IPS DF 4.7 (cell line): ENCODE measurements around the gene KLC4.
"Not testable (repeated sequence)": the region's sequence is repeated elsewhere in the genome, so short reads cannot be mapped to it uniquely, and the experiment has no call there.

Source experiments
- DNase-seq: peaks from one replicate; pipeline ENCODE4 v3.0.0-alpha.2; 2013; ENCODE audit warnings: low spot score; ENCODE audit errors: extremely low read depth

Gene KLC4

GRCh38 chr6:43061861-43062260, 2.4 kb downstream of the KLC4 start:
- DNase-seq = no peak

DNA sequence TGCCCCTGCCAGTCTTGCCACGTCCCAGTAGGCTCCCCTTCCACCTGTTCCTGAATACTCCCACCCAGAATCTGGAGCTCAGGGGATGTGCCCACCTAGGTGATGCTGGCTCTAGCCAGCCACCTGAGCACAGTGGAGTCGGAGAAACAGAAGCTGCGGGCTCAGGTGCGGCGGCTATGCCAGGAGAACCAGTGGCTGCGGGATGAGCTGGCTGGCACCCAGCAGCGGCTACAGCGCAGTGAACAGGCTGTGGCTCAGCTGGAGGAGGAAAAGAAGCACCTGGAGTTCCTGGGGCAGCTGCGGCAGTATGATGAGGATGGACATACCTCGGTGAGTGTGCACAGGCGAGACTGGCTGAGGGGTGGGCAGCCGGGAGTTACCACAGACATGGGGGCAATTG, 3.4 kb downstream of the KLC4 start:
- no peak for DNase-seq

- no peak for DNase-seq
Observed at GRCh38 chr6:43070028-43070632, 10.7 kb downstream of the KLC4 start.

DNA sequence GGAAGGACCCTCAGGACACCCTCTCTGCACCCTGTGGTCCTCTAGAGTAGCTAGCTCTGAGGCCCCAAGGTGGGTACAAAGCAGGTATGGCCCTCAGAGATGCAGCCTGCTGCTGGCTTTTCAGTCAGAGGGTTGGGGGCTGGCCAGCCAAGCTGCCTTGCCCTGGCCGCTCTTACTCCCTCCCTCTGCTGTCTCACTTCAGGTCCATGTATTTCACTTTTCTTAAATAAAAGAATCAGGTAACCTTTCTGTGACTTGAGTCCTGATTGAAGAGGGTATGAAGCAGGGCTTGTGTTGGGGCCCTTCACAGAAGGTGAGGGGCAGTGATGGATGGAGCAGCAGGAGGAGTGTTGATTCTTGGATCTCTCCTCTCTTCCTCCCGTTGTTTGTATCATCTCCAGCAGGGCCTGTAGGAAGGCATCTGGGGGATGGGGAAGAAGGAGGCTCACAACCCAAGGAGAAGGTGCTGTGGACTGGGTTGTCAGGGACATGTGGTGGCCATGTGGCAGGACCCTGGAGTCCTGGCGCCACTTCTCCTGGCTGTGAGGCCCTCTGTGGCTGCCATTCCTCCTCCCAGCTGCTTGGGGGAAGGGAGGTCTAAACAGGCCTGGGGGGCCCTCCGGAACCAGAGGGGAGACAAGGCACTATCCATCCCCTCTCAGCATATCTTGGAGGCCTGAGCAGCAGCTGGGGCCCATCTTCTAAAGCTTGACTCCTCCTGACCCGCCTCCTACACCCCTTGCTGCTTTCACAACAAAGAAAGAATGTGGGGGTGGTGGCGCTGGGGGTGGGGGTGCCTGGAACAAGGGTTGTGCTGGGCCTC, 15.6 kb downstream of the KLC4 start:
- no peak for DNase-seq

GRCh38 chr6:43075670-43076463, 16.4 kb downstream of the KLC4 start, which contains the start of gene PTK7:
Gene PTK7 (plus strand): TSS chr6:43076314. CDS start chr6:43076489, 175 bp downstream.
- no peak for DNase-seq

GRCh38 chr6:43076464-43077332, 17.3 kb downstream of the KLC4 start:
- no peak for DNase-seq

- no peak for DNase-seq
Observed at GRCh38 chr6:43077333-43077809, 17.9 kb downstream of the KLC4 start.

GRCh38 chr6:43077981-43078511, 18.6 kb downstream of the KLC4 start:
- no peak for DNase-seq

DNA sequence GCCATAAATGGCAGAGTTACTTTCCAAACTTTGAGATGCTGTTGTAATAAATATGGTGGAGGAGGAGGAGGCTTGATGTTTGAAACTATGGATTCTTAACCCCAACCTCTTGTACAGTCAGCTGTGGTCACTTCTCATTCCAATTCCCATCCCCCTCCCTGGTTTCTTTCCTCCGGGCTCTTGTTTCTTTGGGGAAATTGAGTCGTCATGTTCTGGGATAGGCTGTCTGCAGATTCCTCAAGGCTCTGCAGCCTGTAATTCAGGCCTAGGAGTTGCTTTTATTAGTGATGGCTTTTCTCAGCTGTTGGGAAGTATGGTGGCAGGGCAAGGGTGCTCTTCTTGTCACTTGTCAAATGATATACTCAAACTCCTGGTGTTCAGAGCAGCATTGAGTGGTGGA, 19.3 kb downstream of the KLC4 start:
- DNase-seq = no peak

- DNase-seq = no peak
Observed at GRCh38 chr6:43081043-43081442, 21.6 kb downstream of the KLC4 start.

DNA sequence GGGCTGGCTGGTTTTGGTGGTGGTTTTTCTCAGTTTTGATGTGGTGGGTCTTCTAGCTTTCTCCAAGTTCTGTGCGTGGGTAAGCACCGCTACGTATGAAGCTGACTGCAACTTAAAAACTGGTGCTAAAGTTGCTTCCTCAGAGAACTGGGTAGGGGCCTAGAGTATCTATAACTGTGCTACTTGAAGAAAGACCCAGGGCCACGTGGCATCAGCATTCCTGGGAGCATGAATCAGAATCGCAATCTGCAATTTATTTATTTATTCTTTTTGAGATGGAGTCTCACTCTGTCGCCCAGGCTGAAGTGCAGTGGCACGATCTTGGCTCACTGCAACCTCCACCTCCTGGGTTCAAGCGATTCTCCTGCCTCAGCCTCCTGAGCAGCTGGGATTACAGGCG, 22.5 kb downstream of the KLC4 start:
- not testable (repeated sequence) for DNase-seq

DNA sequence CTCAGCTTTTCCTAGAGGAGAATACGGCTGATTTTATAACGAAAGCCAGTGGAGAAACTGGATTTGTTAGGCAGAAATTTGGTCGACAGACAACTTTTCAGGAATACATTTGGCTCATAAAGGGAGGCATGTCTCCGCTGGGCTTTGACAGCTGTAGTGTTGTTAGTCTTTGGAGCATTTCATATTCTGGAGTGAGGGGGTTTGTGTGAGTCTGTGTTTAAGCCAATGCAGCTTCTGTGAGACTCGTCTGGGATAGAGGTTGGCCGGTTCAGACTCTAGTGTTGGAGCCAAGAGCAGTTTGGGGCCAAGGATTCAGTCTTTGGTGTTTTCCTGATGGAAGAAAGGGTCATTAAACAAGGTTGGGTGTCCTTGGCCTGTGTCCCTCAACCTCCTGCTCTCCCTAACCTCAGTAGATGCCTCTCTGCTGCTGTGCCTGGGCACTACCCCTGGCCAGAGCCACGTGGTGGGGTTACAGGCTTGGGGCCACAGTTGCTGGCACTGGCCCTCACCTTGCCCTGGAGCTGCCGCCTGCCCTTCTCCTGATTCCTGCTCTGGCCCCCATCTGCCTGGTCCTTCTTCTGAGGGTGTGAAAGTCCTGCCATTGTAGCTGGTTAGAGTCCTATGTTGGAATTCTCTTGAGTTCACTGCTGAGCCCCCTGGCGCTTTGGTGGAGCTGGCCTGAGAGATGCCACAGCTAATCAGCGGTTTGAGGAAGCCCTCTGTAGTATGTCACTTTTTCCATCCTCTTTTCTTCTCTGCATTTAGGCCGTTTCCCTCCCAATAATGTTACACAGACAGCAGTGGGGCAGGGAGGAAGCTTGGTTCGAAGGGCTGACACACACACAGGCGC, 23.6 kb downstream of the KLC4 start:
- DNase-seq = no peak

GRCh38 chr6:43086022-43086658, 26.7 kb downstream of the KLC4 start:
- DNase-seq = no peak

GRCh38 chr6:43088654-43089056, 29.2 kb downstream of the KLC4 start:
- DNase-seq = no peak

GRCh38 chr6:43089467-43089866, 30.0 kb downstream of the KLC4 start:
- DNase-seq = no peak

- no peak for DNase-seq
Observed at GRCh38 chr6:43089874-43090558, 30.6 kb downstream of the KLC4 start.

GRCh38 chr6:43090559-43090956, 31.1 kb downstream of the KLC4 start:
- DNase-seq = no peak

- DNase-seq = no peak
Observed at GRCh38 chr6:43091020-43091419, 31.6 kb downstream of the KLC4 start.
